Measurements from ENCODE around the gene PCDHGA2.

DNA sequence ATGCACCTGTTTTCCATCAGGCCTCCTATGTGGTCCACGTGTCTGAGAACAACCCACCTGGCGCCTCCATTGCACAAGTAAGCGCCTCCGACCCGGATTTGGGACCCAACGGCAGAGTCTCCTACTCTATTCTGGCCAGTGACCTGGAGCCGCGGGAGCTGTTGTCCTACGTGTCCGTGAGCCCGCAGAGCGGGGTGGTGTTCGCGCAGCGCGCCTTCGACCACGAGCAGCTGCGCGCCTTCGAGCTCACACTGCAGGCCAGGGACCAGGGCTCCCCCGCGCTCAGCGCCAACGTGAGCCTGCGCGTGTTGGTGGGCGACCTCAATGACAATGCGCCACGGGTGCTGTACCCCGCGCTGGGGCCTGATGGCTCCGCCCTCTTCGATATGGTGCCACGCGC is 13.0 kb downstream of the PCDHGA2 start:
- TF ChIP-seq, protein P1, sequence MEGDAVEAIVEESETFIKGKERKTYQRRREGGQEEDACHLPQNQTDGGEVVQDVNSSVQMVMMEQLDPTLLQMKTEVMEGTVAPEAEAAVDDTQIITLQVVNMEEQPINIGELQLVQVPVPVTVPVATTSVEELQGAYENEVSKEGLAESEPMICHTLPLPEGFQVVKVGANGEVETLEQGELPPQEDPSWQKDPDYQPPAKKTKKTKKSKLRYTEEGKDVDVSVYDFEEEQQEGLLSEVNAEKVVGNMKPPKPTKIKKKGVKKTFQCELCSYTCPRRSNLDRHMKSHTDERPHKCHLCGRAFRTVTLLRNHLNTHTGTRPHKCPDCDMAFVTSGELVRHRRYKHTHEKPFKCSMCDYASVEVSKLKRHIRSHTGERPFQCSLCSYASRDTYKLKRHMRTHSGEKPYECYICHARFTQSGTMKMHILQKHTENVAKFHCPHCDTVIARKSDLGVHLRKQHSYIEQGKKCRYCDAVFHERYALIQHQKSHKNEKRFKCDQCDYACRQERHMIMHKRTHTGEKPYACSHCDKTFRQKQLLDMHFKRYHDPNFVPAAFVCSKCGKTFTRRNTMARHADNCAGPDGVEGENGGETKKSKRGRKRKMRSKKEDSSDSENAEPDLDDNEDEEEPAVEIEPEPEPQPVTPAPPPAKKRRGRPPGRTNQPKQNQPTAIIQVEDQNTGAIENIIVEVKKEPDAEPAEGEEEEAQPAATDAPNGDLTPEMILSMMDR (IDR thresholded peaks at IDR 0.05; ENCODE audit: borderline replicate concordance, extremely low read depth, low read length, poor library complexity, severe bottlenecking), result no peak
- no peak for TF ChIP-seq EZH2 (IDR thresholded peaks at IDR 0.05; ENCODE audit: borderline replicate concordance, low read depth, low read length, severe bottlenecking)
